Right lobe of liver (tissue), 4 donors: ENCODE measurements around the gene CRAT.

Experiments
- CTCF ChIP-seq, 4 donors: fragments of 200-600 bp in 3 of 4; fragments of 450-650 bp in 1 of 4; IDR thresholded peaks; one replicate each; pipeline versions ENCODE4 v1.5.1 to v1.8.0; 2016 to 2022; ENCODE audit warnings: antibody characterized with exemption in 4 of 4, mild to moderate bottlenecking in 2 of 4
- POLR2A ChIP-seq: fragments of 450-650 bp; IDR thresholded peaks from one replicate; pipeline ENCODE4 v1.6.1; 2017; ENCODE audit warnings: antibody characterized with exemption, mild to moderate bottlenecking
- donor health status: DM: no; HTN: no; CAD: no.
- donor health status: DM: no; HTN: no; CAD: no.
- donor health status: DM: no; HTN: yes; CAD: no.

GRCh38 chr9:129075996-129076639 lies 34.5 kb downstream of the CRAT start:
- TF ChIP-seq CTCF (IDR thresholded peaks at IDR 0.05) (no peak), POLR2A (no peak)
